Measurements from ENCODE around the gene TEAD2.

DNA sequence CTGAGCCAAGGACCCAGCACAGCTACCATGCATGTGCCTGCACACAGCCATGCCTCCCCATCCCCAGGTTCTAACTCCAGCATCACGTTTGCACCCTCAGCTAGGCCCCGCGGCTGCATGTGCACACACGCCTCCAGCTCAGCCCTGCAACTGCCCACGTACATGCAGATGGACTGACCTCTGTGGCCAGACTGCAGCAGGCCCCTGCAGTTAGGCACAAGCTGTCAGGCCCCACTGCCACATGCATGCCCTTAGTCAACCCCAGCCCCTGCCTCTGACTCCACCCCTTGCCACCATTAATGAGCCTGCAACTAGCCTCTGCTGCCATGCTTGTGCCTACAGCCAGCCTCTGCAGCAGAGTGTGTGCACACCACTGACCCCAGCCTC lies 60.4 kb downstream of the TEAD2 start:
- TF ChIP-seq, protein P1, sequence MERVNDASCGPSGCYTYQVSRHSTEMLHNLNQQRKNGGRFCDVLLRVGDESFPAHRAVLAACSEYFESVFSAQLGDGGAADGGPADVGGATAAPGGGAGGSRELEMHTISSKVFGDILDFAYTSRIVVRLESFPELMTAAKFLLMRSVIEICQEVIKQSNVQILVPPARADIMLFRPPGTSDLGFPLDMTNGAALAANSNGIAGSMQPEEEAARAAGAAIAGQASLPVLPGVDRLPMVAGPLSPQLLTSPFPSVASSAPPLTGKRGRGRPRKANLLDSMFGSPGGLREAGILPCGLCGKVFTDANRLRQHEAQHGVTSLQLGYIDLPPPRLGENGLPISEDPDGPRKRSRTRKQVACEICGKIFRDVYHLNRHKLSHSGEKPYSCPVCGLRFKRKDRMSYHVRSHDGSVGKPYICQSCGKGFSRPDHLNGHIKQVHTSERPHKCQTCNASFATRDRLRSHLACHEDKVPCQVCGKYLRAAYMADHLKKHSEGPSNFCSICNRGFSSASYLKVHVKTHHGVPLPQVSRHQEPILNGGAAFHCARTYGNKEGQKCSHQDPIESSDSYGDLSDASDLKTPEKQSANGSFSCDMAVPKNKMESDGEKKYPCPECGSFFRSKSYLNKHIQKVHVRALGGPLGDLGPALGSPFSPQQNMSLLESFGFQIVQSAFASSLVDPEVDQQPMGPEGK (CRISPR knock-in tag; IDR thresholded peaks at IDR 0.05; ENCODE audit: borderline replicate concordance) = no peak
- TF ChIP-seq, protein P2, sequence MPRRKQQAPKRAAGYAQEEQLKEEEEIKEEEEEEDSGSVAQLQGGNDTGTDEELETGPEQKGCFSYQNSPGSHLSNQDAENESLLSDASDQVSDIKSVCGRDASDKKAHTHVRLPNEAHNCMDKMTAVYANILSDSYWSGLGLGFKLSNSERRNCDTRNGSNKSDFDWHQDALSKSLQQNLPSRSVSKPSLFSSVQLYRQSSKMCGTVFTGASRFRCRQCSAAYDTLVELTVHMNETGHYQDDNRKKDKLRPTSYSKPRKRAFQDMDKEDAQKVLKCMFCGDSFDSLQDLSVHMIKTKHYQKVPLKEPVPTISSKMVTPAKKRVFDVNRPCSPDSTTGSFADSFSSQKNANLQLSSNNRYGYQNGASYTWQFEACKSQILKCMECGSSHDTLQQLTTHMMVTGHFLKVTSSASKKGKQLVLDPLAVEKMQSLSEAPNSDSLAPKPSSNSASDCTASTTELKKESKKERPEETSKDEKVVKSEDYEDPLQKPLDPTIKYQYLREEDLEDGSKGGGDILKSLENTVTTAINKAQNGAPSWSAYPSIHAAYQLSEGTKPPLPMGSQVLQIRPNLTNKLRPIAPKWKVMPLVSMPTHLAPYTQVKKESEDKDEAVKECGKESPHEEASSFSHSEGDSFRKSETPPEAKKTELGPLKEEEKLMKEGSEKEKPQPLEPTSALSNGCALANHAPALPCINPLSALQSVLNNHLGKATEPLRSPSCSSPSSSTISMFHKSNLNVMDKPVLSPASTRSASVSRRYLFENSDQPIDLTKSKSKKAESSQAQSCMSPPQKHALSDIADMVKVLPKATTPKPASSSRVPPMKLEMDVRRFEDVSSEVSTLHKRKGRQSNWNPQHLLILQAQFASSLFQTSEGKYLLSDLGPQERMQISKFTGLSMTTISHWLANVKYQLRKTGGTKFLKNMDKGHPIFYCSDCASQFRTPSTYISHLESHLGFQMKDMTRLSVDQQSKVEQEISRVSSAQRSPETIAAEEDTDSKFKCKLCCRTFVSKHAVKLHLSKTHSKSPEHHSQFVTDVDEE (CRISPR knock-in tag; IDR thresholded peaks at IDR 0.05) = no peak
- TF ChIP-seq ZNF565 (CRISPR knock-in tag; conservative IDR thresholded peaks at IDR 0.05; ENCODE audit: low read depth) = no peak
